ENCODE data around the gene JHY.

JHY gene

GRCh38 chr11:122872046-122872445 is 10.5 kb upstream of the JHY start:
- no peak for FAIRE-seq

DNA sequence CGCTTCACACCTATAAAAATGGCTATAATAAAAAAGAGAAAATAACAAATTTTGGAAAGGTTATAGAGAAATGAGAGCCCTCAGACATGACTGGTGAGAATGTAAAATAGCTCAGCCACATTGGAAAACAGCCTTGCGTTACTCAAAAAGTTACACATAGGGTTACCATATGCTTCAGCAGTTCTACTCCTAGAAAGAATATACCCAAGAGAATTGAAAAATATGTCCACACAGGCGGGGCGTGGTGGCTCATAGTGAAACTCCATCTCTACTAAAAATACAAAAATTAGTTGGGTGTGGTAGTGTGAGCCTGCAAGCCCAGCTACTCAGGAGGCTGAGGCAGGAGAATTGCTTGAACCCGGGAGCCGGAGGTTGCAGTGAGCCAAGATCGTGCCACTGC is 7.6 kb upstream of the JHY start:
- no peak for FAIRE-seq

- no peak for FAIRE-seq
These were observed 4.8 kb upstream of the JHY start for GRCh38 chr11:122877732-122878131.

GRCh38 chr11:122879785-122880184 is 2.8 kb upstream of the JHY start:
- no peak for FAIRE-seq

- FAIRE-seq: no peak
These were observed 492 bp downstream of the JHY start for GRCh38 chr11:122882857-122883645.

GRCh38 chr11:122883646-122883979 is 1.1 kb downstream of the JHY start:
- no peak for FAIRE-seq

DNA sequence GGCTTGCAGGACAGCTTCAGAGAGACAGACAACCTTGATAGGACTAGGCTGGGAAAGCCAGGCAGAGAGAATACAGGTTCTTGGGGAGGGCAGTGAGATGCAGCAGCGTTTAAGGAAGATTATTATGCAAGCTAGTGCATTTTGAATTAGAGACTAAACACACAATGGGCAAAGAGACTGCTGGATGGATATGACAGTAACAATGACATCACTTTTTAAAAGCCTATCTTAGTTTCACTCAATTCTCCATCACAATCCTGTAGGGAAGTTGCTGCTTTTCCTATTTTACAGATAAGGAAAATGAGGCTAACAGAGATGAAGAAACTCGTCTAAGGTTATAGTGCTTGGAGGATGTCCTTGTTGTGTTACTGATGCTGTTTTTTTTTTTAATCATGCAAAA is 5.6 kb downstream of the JHY start:
- no peak for FAIRE-seq

DNA sequence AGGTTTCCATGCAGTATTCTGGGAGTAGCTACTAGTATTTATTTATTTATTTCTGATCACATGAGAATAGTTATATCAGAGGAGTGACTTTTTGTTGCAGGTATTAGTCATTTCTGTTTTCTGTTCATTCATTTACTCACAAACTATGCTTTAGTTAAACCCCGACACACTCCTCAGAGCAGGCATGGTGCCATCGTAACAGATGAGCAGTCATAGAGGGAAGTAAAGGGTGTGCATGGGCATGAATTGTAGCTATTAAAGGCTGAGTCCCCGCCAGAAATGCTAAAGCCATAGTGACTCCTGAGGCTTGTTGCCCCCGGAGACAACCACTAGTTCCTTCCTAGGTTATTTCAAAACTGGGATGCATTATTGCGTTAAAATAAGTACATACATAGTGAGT is 10.6 kb downstream of the JHY start:
- no peak for FAIRE-seq

DNA sequence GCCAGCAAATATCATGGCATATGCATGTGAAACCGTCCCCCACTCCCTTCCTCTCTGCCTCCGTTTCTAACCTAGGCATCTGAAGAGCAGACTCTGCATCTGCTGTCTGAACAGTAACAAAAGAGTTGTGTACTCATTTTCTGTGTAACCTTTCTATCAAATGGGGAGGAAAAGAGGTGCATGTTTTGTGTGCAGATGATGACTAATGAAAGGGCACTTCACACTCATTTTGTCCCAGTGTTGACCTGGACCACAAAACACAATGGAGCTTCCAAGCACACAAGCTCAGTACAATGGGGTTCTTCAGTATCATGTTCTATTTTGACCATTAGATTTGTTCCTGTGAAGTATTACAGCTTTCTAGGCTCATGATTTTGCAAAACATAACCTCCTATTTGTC is 13.0 kb downstream of the JHY start:
- no peak for FAIRE-seq

DNA sequence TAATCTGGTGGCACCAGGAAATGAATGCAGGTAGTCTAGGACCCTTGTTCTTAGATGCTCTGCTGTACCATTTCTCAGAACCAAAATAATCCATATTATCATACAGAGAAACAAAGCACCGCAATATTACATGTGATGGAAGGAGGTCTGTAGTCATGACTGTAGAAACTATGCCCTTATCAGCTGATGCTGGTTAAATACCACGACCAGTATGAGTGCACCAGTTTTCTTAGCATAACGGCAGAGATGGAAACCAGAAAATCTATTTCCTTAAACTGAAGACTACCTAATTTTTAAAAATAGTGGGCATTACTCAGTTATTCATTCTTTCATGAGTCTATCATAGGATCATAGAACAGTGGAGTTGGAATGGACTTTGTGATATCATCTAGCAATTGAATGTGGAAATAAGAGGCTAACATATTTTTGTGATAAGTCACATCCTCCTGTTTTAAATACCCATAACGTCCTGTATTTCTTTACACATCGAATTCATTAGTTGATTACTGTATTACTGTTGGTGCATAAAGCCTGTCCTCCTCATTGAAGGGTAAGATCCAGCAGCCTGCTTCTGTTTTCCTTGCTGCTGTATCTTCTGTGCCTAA is 15.1 kb downstream of the JHY start:
- FAIRE-seq: no peak

DNA sequence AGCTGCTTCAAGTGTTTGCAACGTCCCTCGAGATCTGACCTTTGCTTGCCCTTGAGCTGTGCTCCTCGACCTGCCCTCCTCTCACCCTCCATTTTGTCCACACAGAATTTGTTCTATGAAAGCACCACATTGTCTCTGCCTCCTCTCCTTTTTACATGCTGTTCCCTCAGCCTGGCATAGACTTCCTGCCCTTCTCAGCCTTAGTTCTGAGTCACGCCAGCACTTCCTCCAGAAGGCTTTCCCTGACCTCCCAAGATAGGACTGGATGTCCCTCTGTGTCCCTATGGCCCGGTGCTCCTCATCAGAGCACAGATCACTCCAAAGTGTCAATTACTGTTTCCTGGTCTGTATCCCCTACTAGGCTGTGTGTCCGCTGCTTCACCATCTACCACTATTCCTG is 16.2 kb downstream of the JHY start:
- FAIRE-seq: no peak

DNA sequence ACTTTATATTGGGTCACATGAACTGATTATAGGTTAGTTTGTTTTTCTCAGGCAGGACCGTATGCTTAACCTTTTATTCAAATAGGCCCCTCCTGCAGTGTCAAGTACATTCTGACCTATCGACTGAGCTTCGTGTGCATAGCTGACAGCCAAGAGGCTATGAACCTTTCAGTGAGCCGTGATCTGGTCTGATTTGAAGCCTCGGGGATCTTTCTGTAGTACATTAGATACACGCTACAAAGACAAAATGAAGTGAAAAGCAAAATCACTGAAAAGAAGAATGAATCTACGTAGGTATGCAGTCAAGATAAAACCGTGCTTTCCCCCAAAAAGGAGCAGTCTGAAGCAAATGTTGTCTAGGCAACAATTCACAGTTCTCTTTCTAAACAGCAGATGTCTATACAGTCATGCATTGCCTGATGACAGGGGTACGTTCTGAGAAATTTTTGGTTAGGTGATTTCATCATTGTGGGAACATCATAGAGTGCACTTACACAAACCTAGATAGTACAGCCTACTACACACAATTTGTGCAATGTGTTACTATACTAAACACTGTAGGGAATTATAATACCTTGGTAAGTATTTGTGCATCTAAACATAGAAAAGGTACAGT is 18.1 kb downstream of the JHY start:
- no peak for FAIRE-seq

GRCh38 chr11:122902951-122903350 is 20.4 kb downstream of the JHY start:
- no peak for FAIRE-seq

- peak; percentile 20 for FAIRE-seq
These were observed 28.2 kb downstream of the JHY start for GRCh38 chr11:122910775-122911174.

DNA sequence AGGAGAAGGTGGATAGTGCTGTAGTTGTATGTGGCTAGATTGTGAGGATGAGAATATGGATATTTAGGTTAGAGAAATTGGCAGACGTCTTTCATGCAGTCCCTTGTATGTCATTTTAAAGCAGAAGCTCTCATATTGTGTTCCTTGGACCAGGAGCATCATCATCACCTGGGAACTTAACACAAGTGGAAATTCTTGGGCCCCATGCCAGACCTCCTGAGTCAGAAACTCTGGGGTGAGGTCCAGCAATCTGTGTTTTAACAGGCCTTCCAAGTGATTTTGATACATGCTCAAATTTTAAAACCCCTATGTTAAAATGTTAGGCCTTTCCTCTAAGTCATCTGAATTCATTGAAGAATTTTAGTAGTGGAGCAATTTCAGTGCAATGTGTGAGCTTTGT is 34.8 kb downstream of the JHY start:
- no peak for FAIRE-seq

DNA sequence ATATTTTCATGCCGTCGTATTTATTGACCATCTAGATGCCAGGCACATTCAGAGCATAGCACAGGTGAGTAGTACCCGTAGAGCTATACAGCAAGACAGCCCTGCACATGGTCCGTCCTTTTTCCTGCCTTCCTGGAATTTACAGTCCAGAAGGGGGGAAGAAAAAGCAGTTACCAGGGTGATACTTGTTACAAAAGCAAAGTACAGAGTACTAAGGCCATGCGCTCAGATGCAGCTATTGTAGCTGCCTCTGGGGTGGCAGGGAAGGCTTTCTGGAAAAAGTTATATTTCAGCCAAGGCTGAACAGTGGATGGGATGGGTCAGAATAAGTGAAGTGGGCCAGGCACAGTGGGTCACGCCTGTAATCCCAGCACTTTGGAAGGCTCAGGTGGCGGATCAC is 36.2 kb downstream of the JHY start:
- FAIRE-seq: no peak

- FAIRE-seq: no peak
These were observed 38.0 kb downstream of the JHY start for GRCh38 chr11:122920579-122920978.

- FAIRE-seq: no peak
These were observed 40.3 kb downstream of the JHY start for GRCh38 chr11:122922893-122923292.

DNA sequence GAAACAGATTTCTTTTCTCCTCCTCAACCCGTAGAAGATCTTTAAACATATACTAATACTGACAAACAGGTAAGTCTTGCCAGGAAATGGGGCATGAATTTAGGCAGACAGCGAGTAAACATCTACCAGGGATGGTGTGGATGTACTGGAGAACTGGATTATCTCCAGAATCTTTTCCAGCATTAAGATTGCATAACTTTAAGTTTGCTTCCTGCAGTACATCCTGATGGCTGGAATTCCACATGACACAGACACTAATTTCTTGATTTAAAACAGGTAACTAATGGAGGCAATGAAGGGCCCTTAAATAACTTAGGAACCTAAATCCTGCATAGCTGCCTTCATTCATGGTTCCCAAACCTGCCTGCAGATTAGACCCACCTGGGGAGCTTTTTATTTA is 40.7 kb downstream of the JHY start:
- no peak for FAIRE-seq

DNA sequence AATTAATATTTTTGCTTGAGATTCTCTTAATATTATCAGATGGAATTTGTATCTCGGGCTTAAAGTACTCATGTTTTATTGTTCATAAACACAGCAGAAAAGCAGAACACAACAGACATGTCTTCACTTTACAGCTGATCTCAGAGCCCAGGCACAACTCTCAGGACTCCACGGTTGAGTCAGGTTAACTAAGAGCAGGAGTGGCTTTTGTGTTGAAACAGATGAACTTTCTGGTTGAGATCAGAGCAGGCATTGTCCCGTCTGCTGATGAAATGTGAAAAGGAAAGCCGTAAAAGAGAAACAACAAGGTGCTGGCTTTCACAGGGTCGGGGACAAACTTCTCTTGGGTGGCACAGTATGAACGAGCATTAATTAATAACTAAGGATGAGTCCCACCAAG is 49.0 kb downstream of the JHY start:
- no peak for FAIRE-seq

DNA sequence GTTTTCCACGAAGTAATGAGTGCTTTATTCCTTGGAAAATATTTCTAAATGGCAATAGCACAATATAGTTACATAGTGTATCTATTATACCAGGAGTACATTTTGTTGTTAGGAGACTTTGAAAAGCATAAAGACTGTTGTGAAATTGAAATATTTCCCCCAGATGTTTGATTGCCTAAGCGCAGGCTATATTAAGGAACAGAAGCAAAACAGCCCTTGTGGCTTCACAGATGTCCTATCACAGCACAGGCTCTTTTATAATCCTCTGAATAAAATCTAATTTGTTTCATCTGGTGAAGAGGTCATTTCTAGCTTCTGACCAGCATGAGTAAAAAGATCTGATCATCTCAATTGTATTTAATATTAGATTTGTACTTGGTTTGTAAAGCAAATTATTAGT is 50.9 kb downstream of the JHY start:
- FAIRE-seq: no peak

DNA sequence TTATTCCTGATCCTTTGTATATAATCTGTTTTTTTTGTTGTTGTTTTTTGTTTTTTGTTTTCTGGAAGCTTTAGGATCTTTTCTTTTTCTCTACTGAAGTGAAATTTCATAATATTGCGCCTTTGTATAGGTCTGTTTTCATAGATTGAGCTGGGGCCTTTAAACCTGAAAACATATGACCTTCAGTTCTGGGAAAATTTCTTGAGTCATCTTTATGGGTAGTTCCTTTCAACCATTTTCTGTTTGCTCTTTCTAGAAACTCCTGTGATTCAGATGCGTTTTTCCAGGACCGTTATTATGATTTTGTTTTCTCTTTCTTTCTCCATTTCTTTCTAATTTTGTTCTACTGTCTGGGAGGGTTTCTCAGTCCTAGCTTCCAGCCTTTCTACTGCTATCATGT is 55.4 kb downstream of the JHY start:
- no peak for FAIRE-seq

DNA sequence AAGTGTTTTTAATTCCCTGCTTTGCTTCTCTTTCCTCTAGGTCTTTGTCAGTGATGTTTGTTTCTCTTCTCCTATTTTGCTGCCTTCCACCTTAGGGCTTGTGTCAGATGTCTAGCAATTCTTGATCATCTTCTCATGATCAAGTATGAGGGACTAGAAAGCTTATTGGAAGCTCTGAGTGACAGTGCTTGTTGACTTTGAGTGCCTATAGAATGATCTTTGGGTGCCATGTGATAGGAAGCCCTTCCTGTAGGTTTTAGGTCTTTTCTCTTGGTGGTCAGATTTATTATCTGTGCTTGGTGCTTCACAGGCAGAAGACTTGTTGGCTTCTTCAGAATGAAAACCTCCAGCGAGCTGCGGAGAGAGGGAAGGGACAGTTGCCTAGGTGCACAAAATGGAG is 56.0 kb downstream of the JHY start:
- FAIRE-seq: no peak

GRCh38 chr11:122951211-122951610 is 68.7 kb downstream of the JHY start:
- no peak for FAIRE-seq

DNA sequence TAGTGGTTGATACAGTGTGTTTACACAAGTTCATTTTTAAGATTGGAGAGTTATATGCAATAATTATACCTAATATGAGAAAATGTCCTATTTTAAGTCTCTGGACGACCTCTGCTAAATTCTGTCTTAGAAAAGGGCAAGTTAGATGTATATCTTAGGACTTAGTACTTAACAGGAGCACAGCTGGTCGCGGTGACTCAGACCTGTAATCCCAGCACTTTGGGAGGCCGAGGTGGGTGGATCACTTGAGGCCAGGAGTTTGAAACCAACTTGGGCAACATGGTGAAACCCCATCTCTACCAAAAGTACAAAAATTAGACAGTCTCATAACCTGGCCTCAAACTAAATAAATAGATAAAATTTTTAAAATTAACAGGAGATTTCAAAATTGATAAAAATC is 71.9 kb downstream of the JHY start:
- FAIRE-seq: no peak

Data from TTC549 (cell line).